DOHH2 (cell line): ENCODE measurements around the gene PLEKHA1.

Source experiments
- EZH2phosphoT487 ChIP-seq: fragments of 200-600 bp; sonication (generic); IDR thresholded peaks from 2 replicates; pipeline ENCODE4 v1.6.1; 2017; ENCODE audit warnings: borderline replicate concordance, mild to moderate bottlenecking, antibody characterized with exemption, low read length, moderate library complexity, mixed read lengths
- TF ChIP-seq, protein P1 (sequence below): fragments of 200-600 bp; sonication (generic); IDR thresholded peaks from one replicate; pipeline ENCODE4 v1.5.1; 2014; ENCODE audit warnings: antibody characterized with exemption, mild to moderate bottlenecking, low read depth, low read length; ENCODE audit not compliant: poor library complexity, severe bottlenecking

DNA sequence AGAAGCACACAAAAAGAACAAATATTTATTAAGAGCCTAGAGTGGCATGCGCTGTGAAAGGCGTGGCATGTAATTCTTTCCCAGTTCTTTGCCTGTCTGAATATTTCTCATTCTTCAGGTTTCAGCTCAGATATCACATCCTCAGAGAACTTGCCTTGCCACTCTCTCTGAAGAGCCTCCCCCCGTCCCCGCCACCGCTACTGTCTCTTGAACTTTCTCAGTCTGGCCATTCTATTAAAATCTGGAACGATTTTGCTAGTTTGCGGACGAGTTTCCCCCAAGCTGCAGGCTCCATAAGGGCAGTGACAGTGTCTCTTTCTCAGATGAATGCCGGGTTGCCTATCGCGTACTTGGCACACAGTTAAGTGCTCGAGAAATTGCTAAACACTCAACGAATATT lies 787 bp upstream of the PLEKHA1 start:
- TF ChIP-seq, protein P1, sequence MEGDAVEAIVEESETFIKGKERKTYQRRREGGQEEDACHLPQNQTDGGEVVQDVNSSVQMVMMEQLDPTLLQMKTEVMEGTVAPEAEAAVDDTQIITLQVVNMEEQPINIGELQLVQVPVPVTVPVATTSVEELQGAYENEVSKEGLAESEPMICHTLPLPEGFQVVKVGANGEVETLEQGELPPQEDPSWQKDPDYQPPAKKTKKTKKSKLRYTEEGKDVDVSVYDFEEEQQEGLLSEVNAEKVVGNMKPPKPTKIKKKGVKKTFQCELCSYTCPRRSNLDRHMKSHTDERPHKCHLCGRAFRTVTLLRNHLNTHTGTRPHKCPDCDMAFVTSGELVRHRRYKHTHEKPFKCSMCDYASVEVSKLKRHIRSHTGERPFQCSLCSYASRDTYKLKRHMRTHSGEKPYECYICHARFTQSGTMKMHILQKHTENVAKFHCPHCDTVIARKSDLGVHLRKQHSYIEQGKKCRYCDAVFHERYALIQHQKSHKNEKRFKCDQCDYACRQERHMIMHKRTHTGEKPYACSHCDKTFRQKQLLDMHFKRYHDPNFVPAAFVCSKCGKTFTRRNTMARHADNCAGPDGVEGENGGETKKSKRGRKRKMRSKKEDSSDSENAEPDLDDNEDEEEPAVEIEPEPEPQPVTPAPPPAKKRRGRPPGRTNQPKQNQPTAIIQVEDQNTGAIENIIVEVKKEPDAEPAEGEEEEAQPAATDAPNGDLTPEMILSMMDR: no peak
- no peak for TF ChIP-seq EZH2phosphoT487
